NB4 (cell line): ENCODE data around the gene PEAK1.

ENCODE experiments used
- POLR2A ChIP-seq: IDR thresholded peaks from 2 replicates; pipeline ENCODE4 v1.6.1; 2011; ENCODE audit warnings: mild to moderate bottlenecking; ENCODE audit not compliant: insufficient read length; ENCODE audit errors: extremely low read depth
- TF ChIP-seq, protein P1 (sequence below): IDR thresholded peaks from one replicate; pipeline ENCODE4 v1.5.1; 2012; ENCODE audit warnings: low read depth, low read length

DNA sequence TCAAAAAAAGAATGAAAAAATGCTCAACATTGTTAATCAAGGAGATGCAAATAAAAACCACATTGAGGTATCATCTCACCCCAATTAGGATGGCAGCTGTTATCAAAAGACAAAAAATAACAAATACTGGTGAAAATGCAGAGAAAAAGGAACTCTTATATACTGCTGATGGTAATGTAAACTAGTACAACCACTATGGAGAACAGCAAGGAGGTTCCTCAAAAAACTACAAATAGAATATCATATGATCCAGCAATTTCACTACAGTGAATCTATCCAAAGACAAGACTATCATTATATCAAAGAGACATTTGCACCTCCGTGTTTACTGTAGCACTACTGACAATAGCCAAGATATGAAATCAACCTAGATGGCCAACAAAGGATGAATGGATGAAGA is 58.4 kb downstream of the PEAK1 start:
- TF ChIP-seq, protein P1, sequence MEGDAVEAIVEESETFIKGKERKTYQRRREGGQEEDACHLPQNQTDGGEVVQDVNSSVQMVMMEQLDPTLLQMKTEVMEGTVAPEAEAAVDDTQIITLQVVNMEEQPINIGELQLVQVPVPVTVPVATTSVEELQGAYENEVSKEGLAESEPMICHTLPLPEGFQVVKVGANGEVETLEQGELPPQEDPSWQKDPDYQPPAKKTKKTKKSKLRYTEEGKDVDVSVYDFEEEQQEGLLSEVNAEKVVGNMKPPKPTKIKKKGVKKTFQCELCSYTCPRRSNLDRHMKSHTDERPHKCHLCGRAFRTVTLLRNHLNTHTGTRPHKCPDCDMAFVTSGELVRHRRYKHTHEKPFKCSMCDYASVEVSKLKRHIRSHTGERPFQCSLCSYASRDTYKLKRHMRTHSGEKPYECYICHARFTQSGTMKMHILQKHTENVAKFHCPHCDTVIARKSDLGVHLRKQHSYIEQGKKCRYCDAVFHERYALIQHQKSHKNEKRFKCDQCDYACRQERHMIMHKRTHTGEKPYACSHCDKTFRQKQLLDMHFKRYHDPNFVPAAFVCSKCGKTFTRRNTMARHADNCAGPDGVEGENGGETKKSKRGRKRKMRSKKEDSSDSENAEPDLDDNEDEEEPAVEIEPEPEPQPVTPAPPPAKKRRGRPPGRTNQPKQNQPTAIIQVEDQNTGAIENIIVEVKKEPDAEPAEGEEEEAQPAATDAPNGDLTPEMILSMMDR: no peak
- TF ChIP-seq POLR2A: no peak
